Upper lobe of left lung (tissue), 6 donors: ENCODE data around the gene ABCC6. TPM values are rescaled to one million over a fixed set of nuclear protein-coding genes. Genes with fewer than 3 reads are reported as not detected.

ENCODE experiments used
- ATAC-seq, 2 donors: fragments of 200-7000 bp; cut with Tn5 transposase; one replicate each; pipeline ENCODE4 v1.9.1; 2022; ENCODE audit warnings: mild to moderate bottlenecking in 2 of 2, moderate library complexity in 2 of 2; ENCODE audit not compliant: low FRiP score in 2 of 2
- DNase-seq, 2 donors: peaks; one replicate each; pipeline ENCODE4 v3.0.0-alpha.2; 2019 to 2020
- H3K27ac ChIP-seq, 4 donors: fragments of 200-600 bp; sonication (generic); one replicate each; pipeline ENCODE4 v1.5.1; 2016 to 2019
- H3K27me3 ChIP-seq, 4 donors: fragments of 200-600 bp; sonication (generic); one replicate each; pipeline ENCODE4 v1.5.1; 2017 to 2019
- H3K36me3 ChIP-seq, 4 donors: fragments of 200-600 bp; sonication (generic); one replicate each; pipeline ENCODE4 v1.5.1; 2016 to 2019
- H3K4me1 ChIP-seq, 4 donors: fragments of 200-600 bp; sonication (generic); one replicate each; pipeline ENCODE4 v1.5.1; 2018 to 2019
- H3K4me3 ChIP-seq, 4 donors: fragments of 200-600 bp; sonication (generic); one replicate each; pipeline ENCODE4 v1.5.1; 2017 to 2019; ENCODE audit warnings: mild to moderate bottlenecking in 2 of 4, moderate library complexity in 1 of 4
- H3K9me3 ChIP-seq, 4 donors: fragments of 200-600 bp; sonication (generic); one replicate each; pipeline ENCODE4 v1.5.1; 2018 to 2019
- EP300 ChIP-seq, 4 donors: sonication (generic); formaldehyde crosslinking; IDR thresholded peaks; one replicate each; pipeline ENCODE4 v1.5.1; 2017; ENCODE audit warnings: antibody characterized with exemption in 4 of 4, control low read depth in 2 of 4
- POLR2A ChIP-seq, 4 donors: fragments of 450-650 bp; IDR thresholded peaks; one replicate each; pipeline ENCODE4 v1.5.1; 2016 to 2017; ENCODE audit warnings: antibody characterized with exemption in 4 of 4, mild to moderate bottlenecking in 2 of 4
- POLR2AphosphoS5 ChIP-seq, 2 donors: sonication (generic); formaldehyde crosslinking; IDR thresholded peaks; one replicate each; pipeline ENCODE4 v1.5.1; 2017; ENCODE audit warnings: antibody characterized with exemption in 2 of 2
- WGBS, 2 donors: methylation state at CpG; one replicate each; pipeline ENCODE4 v1.1.5; 2017 to 2018; 5-methylcytosine and 5-hydroxymethylcytosine counted together
- total RNA-seq, 6 donors: library from RNA; depleted of rRNA in 4 of 6; stranded (reverse); fragments of >200 nt in 4 of 6; gene quantifications; one replicate each; pipeline versions ENCODE4 v1.1.0 to v1.2.1, GENCODE V29; 2016 to 2021
- TF ChIP-seq, protein P1 (sequence below), 6 experiments: fragments of 450-650 bp in 4 of 6; fragments of 200-600 bp in 2 of 6; sonication (generic) in 2 of 6; IDR thresholded peaks; one replicate each; pipeline ENCODE4 v1.5.1; 2016 to 2019; ENCODE audit warnings: antibody characterized with exemption in 6 of 6
- donor health status: DM: no; HTN: no; CAD: no; lungs with moderate emphysema.
- donor health status: DM: no; HTN: yes; CAD: no; lungs with severe emphysema.

ABCC6 gene
- total RNA-seq, 6 donors from 2014 or later = 31.9 to 148 (median 41.8) TPM

DNA sequence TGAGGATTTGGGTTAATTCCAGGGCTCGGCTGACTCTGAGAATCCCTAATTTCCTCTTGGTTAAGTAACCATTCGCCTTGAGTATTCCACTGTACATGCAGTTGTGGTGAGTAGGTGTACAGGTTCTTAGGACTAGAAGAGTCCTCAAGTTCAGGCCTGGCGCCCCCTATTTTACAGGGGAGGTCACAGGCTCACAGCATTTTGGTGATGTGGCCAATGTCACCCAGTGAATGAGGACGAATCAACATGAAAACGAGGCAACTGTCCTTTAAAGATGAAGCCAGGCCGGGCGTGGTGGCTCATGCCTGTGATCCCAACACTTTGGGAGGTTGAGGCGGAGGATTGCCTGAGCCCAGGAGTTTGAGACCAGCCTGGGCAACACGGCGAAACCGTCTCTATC, 55.4 kb downstream of the ABCC6 start:
- Histone ChIP-seq H3K9me3 (no peaks in the 10 kb centered on the region), H3K4me1 (no peaks in the 10 kb centered on the region), H3K4me3 (no peak overlapping the region), H3K27ac (no peak overlapping the region), H3K27me3 (no peaks in the 10 kb centered on the region), H3K36me3 (peaks cover 0 to 47% (median 14%) of the 10 kb centered on the region in 4 donors)
- no peak for DNase-seq
- no peak for ATAC-seq
- WGBS, 2 donors = 78 to 80% methylated on average over 11 of the region's 11 CpGs
- no peak for TF ChIP-seq EP300 (IDR thresholded peaks at IDR 0.05)
- TF ChIP-seq, protein P1, sequence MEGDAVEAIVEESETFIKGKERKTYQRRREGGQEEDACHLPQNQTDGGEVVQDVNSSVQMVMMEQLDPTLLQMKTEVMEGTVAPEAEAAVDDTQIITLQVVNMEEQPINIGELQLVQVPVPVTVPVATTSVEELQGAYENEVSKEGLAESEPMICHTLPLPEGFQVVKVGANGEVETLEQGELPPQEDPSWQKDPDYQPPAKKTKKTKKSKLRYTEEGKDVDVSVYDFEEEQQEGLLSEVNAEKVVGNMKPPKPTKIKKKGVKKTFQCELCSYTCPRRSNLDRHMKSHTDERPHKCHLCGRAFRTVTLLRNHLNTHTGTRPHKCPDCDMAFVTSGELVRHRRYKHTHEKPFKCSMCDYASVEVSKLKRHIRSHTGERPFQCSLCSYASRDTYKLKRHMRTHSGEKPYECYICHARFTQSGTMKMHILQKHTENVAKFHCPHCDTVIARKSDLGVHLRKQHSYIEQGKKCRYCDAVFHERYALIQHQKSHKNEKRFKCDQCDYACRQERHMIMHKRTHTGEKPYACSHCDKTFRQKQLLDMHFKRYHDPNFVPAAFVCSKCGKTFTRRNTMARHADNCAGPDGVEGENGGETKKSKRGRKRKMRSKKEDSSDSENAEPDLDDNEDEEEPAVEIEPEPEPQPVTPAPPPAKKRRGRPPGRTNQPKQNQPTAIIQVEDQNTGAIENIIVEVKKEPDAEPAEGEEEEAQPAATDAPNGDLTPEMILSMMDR (IDR thresholded peaks at IDR 0.05) = no peak
- no peak for TF ChIP-seq POLR2A (IDR thresholded peaks at IDR 0.05)
- no peak for TF ChIP-seq POLR2AphosphoS5 (IDR thresholded peaks at IDR 0.05)

DNA sequence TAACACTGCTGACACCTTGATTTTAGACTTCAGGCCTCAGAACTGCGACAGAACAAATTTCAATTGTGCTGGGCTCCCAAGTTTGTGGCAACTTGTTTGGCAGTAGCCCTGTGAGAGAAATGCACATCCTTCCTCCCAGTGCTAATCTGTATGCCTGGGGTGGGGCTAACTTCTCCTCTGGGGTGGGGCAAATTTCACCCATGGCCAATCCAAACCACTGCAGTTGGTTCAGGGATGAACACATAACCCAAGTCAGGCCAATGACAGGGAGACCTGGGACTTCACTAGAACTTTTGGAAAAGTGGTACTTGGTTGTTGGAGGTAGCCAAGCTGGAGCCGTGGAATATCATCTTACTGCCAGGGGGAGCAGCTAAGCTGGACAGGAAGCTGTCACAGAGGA, 56.3 kb downstream of the ABCC6 start:
- peaks cover 0 to 46% (median 18%) of the 10 kb centered on the region in 4 donors for H3K36me3 ChIP-seq
- no peak overlapping the region for H3K27ac ChIP-seq
- no peaks in the 10 kb centered on the region for H3K27me3 ChIP-seq
- no peak overlapping the region for H3K4me3 ChIP-seq
- H3K9me3 ChIP-seq = no peaks in the 10 kb centered on the region
- no peaks in the 10 kb centered on the region for H3K4me1 ChIP-seq
- DNase-seq (no peak), ATAC-seq (no peak)
- 37 to 50% methylated on average over 2 of the region's 2 CpGs for WGBS, 2 donors
- TF ChIP-seq POLR2A (IDR thresholded peaks at IDR 0.05) = no peak
- TF ChIP-seq POLR2AphosphoS5 (IDR thresholded peaks at IDR 0.05) = no peak
- TF ChIP-seq, protein P1 (IDR thresholded peaks at IDR 0.05) = no peak
- TF ChIP-seq EP300 (IDR thresholded peaks at IDR 0.05) = no peak

DNA sequence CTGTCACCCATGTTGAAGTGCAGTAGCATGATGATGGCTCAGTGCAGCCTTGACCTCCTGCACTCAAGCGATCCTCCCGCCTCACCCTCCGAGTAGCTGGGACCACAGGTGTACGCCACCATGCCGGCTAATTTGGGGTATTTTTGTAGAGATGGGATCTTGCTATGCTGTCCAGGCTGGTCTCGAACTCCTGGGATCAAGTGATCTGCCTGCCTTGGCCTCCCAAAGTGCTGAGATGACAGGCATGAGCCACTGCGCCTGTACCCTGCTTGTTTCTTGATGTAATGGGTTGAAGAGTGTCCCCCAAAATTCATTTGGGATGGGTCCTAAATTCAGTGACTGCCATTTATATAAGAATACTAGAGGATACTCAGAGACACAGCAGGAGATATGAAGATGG, 57.2 kb downstream of the ABCC6 start:
- DNase-seq (no peak), ATAC-seq (no peak)
- TF ChIP-seq EP300 (IDR thresholded peaks at IDR 0.05) (no peak), POLR2A (IDR thresholded peaks at IDR 0.05) (no peak)
- H3K27ac ChIP-seq = no peak overlapping the region
- H3K36me3 ChIP-seq = peaks cover 0 to 51% (median 21%) of the 10 kb centered on the region in 4 donors
- no peaks in the 10 kb centered on the region for H3K9me3 ChIP-seq
- H3K4me3 ChIP-seq = no peak overlapping the region
- H3K4me1 ChIP-seq = no peaks in the 10 kb centered on the region
- 83 to 98% methylated on average over 7 of the region's 7 CpGs for WGBS, 2 donors
- no peaks in the 10 kb centered on the region for H3K27me3 ChIP-seq

DNA sequence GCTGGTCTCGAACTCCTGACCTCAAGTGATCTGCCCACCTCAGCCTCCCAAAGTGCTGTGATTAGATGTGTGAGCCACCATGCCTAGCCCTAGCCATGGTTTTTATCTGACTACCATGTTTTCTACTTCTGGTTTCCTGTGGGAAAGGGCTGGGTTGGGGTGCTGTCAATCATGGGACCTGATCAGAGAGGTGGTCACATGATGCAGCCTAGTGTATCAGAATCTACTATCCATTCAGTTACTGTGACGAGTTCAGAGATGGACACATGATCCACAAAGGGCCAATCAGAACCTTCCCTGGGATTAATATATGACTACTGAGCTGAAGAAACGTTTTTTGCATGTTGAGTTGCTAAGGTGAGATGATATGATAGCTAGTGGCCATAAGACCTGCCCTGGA, 59.1 kb downstream of the ABCC6 start:
- Histone ChIP-seq H3K27ac (no peak overlapping the region), H3K4me1 (no peaks in the 10 kb centered on the region), H3K4me3 (no peak overlapping the region), H3K36me3 (peaks cover 0 to 50% (median 21%) of the 10 kb centered on the region in 4 donors), H3K27me3 (no peaks in the 10 kb centered on the region), H3K9me3 (peaks cover 0 to 6% (median 3%) of the 10 kb centered on the region in 4 donors)
- TF ChIP-seq EP300 (IDR thresholded peaks at IDR 0.05) = no peak
- no peak for TF ChIP-seq POLR2AphosphoS5 (IDR thresholded peaks at IDR 0.05)
- TF ChIP-seq POLR2A (IDR thresholded peaks at IDR 0.05) = no peak
- TF ChIP-seq, protein P1 (IDR thresholded peaks at IDR 0.05) = no peak
- ATAC-seq (no peak), DNase-seq (no peak)
- 77 to 91% methylated on average over 3 of the region's 3 CpGs for WGBS, 2 donors

DNA sequence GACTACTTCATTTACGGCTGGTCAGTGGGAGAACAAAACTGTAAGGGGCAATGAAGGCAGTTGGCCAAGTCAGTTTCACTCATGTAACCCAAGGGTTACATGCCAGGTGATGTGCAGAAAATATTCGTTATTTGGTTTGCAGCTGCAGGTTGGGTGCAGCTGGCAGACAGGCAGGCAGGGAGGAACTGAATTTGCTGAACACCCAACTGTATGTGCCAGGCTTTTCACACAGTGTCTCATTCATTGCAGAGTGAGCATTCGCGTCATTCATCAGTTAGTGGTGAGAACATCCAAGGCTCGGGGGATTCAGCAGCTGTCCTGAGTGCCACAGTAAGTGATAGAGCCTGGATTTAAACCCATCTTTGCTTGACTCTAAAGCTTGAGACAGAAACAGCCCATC, 59.7 kb downstream of the ABCC6 start:
- H3K27me3 ChIP-seq = no peaks in the 10 kb centered on the region

More for the DNA sequence above, 59.7 kb downstream of the ABCC6 start:
- Histone ChIP-seq H3K36me3 (peaks cover 0 to 45% (median 23%) of the 10 kb centered on the region in 4 donors), H3K27ac (no peak overlapping the region), H3K4me1 (no peaks in the 10 kb centered on the region), H3K9me3 (peaks cover 0 to 9% (median 7%) of the 10 kb centered on the region in 4 donors), H3K4me3 (no peak overlapping the region)
- TF ChIP-seq POLR2A (IDR thresholded peaks at IDR 0.05) = no peak
- TF ChIP-seq, protein P1 (IDR thresholded peaks at IDR 0.05) = no peak
- 87 to 95% methylated on average over 5 of the region's 5 CpGs for WGBS, 2 donors
- DNase-seq (no peak), ATAC-seq (no peak)
